NCI-H187 (cell line): ENCODE data around the gene OTUB2.
"Not testable (repeated sequence)": the region's sequence is repeated elsewhere in the genome, so short reads cannot be mapped to it uniquely, and the experiment has no call there.

Experiments used
- DNase-seq, 2 experiments: peaks; one replicate each; lab custom pipeline; 2025; lab: John Stamatoyannopoulos, UW

Gene OTUB2

DNA sequence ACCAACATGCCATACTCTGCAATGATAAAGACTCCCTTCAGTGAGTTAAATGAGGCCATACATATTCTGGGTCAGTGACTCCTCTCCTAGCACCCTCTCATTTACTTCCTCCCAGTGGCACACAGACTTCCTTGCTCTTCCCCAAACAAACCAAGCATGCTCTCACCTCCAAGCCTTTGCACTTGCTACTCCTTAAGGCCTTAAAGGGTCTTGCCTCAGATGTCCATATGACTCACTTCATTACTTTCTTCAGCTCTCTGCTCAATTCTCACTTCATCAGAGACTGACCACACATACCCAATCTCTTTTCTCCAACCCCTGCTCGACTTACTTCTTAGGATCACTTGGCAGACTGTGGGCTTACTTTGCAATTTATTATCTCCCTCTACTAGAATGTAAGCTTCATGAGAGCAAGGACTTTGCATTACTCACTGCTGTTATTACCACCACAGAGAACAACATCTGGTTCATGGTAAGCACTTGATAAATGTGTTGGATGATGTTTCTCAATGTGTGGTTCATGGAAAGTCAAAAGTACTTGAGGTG, 32.1 kb downstream of the OTUB2 start:
- DNase-seq, result no peak

DNA sequence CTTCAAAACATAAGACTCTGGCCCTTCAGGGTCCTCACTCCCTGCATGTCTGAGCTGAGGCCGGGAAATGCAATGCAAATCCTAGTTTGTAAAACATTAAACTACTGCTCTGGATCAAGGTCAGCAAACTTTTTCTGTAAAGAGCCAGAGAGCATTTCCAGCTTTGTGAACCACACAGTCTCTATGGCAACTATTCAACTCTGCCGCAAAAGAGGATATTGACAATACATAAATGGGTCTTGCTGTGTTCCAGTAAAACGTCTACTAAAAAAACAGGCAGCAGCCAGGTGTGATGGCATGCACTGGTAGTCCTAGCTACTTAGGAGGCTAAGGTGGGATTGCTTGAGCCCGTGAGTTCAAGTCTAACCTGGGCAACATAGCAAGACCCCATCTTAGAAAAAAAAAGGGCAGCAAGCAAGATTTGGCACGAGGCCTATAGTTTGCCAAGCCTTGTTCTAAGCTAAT, 32.6 kb downstream of the OTUB2 start:
- no peak for DNase-seq

DNA sequence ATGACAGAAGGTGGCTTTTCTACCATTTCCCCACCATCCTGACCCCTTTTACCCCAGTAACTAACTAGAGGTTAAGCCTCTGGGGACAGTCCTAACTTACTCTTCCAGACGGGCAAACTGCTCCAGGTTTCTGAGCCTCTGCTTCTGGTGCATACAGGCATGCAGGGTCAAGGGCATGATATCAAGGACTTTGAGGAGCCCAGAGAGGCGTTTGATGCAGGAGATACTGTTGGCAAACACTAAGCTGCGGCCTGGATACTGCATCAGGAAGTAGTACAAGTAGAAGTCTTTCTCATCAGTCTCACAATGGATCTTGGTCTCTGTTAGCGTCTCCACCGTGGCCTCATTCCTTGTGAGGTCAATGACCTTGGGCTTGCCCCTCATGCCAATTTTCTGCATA, 33.9 kb downstream of the OTUB2 start:
- no peak for DNase-seq

DNA sequence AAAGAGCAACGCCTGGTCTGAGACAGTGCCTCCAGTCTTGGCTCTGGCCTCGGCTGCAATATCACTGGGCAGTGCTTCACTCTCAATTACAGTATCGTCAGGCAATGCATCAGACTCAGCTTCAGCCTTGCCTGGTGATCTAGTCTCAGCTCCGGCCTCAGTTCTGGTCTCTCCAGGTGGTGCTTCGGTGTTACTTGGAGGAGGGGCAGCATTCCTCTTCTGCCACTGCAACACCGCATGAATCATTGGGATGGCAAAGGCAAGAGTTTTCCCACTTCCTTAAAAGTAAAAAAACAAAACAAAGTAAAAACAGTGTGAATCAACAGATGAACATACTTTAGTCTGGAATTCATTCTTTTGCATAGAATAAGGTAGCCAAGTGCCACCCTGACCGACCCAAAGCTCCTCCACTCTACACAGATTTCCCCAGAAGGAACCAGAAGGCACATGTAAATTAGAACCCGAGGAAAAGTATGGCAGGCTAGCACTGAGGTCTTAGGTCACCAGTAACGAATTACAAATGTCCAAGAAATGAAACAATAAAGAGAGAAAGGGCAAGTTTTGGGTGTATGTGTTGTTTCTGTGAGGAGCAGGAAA, 36.3 kb downstream of the OTUB2 start:
- DNase-seq, result no peak

DNA sequence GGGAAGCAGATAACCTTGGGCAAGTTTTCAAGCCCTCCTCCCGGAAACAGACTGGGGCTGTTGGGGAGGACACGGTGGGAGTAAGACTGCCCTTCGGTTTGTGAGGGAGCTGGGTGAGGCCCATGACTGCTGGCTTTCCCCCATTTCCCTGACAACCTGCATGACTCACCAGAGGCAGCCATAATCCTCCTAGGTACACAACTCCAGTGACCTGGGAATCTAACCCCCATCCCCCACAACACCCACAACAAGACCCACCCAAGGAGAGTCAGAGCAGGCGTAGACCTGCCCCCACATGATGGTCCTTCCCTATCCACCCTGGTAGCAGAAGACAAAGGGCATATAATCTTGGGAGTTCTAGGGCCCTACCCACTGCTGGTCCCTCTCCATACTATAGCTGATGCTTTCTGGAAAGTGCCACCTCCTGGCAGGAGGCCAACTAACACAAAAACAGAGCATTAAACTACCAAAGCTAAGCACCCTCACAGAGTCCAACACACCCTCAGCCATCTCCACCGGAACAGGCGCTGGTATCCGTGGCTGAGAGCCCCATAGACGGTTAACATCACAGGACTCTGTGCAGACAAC, 40.0 kb downstream of the OTUB2 start:
- DNase-seq, result no peak

DNA sequence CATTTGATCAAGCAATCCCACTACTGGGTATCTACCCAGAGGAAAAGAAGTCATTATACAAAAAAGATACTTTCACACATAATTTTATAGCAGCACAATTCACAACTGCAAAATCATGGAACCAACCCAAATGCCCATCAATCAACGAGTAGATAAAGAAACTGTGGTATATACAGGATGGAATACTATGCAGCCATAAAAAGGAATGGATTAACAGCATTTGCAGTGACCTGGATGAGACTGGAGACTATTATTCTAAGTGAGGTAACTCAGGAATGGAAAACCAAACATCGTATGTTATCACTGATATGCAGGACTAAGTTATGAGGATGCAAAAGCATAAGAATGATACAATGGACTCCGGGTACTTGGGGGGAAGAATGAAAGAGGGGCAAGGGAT, 45.9 kb downstream of the OTUB2 start:
- DNase-seq, result not testable (repeated sequence)

DNA sequence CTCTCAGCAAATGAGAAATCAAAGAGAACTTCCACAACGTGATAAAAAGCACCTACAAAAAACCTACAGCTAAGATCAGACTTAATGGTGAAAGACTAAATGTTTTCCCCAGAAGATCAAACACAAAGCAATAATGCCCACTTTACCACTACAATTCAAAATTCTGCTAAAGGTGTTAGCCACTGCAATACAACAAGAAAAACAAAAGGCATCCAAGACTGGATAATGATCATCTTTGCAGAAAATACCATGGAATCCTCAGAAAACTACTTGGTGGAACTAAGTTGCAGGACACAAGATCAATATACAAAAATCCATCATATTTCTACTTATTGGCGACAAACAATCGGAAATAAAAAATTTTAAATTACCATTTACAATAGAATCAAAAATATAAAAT, 48.4 kb downstream of the OTUB2 start:
- DNase-seq, result no peak

DNA sequence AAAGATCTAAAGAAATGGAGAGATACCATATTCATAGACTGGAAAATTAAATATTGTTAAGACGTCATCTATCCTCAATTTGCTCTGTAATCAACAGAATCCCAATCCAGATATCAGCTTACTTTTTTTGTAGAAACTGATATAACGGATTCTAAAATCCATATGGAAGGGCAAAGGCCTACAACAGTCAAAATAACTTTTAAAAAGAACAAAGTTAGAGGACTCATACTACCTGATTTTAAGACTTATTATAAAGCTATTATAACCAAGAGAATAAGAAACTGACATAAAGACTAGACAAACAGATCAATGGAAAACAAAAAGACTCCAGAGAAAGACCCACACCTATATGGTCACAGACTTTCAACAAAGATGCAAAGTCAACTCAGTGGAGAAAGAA, 48.9 kb downstream of the OTUB2 start:
- DNase-seq, result no peak

DNA sequence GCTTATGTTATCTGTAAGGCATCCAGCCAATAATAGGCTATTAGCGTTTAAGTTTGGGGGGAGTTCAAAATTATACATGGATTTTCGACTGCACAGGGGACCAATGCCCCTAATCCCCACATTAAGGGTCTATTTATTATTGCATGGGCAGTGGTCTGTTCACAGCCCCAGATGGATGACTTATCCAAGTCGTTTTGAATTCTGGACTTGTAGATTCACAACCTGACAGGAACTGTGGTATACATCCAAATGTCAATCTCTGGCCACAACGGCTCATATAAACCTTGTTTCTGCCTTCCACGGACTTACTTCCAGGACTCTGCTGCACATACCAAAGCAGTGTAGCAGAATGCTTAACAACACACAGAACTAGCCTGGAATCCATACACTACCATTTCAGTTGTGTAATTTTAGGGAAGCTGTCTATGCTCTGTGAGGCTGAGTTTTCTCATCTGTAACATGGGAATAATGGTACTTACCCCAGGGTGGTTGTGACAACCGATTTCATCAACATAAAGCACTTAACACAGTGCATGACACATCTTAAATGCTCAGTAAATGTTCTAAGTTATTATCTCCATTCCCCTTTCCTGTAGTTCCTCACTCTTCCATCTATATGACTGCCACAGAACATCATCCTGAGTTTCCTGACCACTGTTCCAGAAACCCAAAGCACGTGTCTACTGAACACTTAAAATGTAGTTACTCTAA, 51.1 kb downstream of the OTUB2 start:
- no peak for DNase-seq

DNA sequence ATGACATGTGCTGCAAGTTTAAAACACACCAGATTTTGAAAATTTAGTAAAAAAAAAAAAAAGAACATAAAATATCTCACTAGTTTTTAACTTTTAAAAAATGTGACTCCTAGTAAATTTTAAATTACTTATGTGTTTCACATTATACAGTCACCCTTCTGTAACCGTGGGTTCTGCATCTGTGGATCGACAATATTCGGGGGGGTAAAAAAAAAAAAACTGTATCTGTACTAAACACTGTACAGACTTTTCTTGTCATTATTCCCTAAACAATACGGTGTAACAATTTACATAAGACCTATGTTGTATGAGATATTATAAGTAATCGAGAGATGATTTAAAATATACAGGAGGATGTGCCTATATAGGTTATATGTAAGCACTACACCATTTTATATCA, 51.7 kb downstream of the OTUB2 start:
- no peak for DNase-seq

DNA sequence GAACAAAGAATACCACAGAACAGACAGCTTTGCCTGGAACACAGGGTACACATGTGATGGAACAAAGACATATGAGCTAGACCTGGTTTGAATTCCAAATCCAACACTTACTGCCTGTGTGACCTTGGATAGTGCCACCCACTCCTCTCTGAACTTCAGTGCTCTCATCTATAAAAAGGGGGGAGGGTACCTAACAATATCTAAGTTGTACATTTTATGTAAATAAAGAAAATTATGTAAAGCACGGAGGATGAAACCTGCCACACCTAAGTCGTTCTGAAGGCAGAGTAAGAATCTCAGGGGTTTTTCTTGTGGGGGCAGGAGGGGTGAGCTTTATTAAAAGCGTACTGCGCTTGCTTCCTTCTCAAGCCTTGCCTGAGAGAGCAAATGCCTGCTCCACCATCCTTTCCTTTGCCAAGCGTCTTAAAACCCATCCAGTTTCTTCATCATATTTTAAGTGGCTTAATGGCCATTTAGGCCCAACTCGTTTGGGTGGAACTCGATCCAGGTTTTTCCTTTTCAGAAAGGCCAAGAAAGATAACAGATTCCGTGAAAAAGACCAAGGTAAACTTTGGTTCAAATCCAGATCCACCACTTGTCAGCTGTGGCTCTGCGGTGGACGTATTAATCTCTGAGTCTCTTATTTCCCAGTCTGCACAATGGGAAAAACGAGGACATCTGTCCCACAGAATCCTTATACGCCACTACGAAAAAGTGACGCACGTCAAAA, 53.9 kb downstream of the OTUB2 start:
- peak in 1 of 2 experiments; percentile 30 for DNase-seq

DNA sequence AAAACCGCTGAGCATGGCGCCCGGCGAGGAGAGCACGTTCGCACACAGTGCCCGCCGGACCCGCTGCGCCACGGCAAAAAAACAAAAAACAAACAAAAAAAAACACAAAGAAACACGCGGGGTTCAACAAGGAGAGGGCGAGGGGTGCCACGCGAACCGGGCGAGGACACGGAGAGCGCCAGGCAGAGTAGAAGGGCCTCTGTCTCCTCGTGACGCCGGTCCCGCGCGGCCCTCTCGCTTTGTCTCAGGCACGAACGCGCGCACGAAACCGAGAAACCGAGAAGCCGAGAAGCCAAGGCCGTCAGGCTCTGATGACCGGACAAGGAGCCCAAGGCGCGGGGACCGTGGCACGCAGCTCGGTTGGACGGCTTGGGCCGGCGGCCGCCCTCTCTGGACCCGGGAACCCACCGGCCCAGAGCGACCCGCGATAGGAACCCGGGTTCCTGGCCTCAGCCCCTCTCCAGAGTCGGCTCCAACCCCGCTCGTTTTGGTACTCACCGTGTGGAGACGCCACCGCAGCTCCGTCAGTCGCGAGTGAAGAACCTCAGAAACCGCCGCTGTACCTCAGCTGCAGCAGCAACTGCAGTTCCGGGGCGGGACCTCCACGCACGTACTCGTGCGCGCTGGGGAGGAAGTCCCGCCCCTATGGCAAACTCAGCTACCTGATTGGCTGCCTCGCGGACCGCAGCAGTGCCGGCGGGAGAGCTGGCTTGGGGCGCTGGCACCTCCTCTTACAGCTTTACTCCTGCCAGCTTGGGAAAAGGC, 54.7 kb downstream of the OTUB2 start, which contains the start of the genes DDX24 and IFI27L1:
Gene DDX24, minus strand, starts transcription at position 582 of the 765 bp plus-strand sequence. CDS start 1,460 bp downstream, outside the sequence.
Gene IFI27L1, plus strand, starts transcription at position 690 of the 765 bp plus-strand sequence. CDS start 15,628 bp downstream, outside the sequence.
- DNase-seq, result peak; percentile 81 to 96

DNA sequence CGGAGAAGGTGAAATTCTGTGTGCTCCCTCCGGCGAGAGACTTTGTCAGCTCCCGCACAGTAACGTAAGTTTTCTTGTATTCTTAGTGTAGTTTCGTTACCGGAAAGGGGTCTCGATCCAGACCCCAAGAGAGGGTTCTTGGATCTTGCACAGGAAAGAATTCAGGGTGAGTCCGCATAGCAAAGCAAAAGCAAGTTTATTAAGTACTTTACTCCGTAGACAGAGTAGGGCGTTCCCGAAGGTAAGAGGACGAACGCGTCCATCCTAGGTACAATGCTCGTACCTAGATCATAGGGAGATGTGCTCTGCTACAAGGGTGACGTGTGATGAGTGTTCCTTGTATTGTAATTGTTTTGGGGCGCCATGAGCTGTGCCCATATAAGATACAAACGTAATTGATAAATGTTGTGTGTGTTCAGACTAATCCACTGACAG, 55.3 kb downstream of the OTUB2 start:
- no peak for DNase-seq

DNA sequence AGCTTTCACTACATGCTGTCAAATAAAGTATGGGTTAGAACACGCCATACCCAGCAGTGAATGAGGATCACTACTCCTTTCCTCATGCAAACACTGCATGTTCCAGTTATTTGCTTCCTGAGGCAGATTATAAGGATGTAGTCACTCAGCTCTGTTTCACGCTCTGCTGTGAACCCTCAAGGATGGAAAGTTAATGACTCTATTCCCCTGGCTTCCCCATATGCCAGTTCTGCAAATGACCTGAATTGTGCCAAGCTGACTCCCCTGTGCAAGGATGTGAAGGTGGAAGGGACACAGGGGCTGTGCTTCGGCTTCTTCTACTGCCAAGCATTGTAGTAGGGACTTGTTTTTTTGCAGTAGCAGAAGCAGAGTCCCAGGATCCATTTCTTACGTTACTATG, 61.8 kb downstream of the OTUB2 start:
- no peak for DNase-seq

DNA sequence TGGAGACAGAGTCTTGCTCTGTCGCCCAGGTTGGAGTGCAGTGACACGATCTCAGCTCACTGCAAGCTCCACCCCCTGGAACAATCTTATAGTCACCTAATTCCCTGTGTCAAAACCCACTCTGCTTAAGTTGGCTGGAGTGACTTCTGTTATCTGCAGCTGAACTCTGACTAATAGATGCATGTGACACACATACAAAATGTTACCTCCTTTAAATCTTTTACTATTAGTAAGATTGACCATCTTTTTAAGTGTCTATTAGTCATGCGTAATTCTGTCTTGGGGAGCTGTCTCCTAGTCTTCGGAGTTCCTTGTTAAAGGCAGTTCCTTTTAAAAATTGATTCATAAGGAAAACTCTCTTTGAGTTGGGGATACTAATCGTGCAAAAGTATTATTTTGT, 62.4 kb downstream of the OTUB2 start:
- DNase-seq, result no peak

DNA sequence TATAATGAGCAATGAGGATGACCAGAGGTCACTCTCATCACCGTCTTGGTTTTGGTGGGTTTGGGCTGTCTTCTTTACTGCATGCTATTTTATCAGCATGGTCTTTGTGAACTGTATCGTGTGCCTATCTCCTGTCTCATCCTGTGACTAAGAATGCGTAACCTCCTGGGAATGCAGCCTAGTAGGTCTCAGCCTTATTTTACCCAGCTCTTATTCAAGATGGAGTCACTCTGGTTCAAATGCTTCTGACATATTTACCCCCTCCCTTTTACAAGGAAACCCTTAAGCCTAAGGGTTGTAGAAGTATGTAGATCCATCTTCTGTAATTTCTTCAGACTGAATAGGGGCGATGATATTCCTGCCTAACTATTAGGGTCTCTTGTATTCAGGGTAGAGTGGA, 63.3 kb downstream of the OTUB2 start:
- no peak for DNase-seq

DNA sequence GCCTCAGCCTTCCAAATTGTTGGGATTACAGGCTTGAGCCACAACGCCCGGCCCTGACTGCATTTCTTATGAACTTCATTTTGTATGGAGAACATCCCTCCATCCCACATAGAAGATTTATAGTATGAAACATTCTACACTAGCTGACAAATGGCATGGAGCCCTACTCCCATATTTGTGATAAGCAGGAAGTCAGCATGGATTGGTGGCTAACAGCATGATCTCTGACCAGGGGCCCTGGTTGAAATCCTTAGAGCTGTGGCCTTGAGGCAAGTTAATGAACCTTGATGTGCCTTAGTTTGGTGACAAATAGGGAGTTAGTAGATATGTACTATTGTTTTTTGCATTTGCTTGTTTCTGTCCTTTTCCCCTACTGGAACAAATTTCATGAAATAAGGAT, 67.3 kb downstream of the OTUB2 start:
- DNase-seq, result no peak

DNA sequence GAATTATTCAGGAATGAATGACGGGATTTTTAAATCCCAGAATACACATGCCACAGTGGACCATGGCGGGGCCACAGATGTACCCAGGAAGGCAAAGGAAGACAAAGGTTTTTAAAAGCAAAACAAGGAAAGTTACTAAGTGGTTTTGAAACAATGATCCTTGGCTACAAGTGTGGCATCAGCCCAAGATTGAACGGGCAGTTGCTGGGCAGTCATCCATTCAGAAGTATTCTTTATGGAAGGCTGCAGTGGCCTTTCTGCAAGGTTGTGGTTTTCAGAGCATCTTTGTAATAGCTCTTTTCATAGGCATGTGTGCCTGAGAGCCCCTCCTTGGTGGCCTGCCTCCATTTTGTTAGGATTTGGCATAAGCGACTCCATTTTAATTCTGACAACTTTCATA, 71.0 kb downstream of the OTUB2 start:
- no peak for DNase-seq
